GM19397 (cell line): Measurements from ENCODE around the gene NAMPT.
"Not testable (repeated sequence)": the region's sequence is repeated elsewhere in the genome, so short reads cannot be mapped to it uniquely, and the experiment has no call there.

Source experiments
- ATAC-seq: cut with Tn5 transposase; IDR thresholded peaks from one replicate; pipeline ENCODE4 v1.9.1; 2021; ENCODE audit warnings: mild to moderate bottlenecking, moderate library complexity; ENCODE audit not compliant: unreplicated experiment

NAMPT gene

GRCh38 chr7:106284714-106285050 is at the start of gene NAMPT:
Gene NAMPT, minus strand, starts transcription at chr7:106284983. Its CDS starts 99 bp downstream, at chr7:106284884.
- no peak for ATAC-seq

GRCh38 chr7:106332201-106332600 is 47.4 kb upstream of the NAMPT start:
- no peak for ATAC-seq

GRCh38 chr7:106331441-106332175 is 46.8 kb upstream of the NAMPT start:
- ATAC-seq, result no peak

GRCh38 chr7:106329971-106330733 is 45.4 kb upstream of the NAMPT start:
- ATAC-seq, result no peak

GRCh38 chr7:106329408-106329807 is 44.6 kb upstream of the NAMPT start:
- no peak for ATAC-seq

- ATAC-seq, result no peak
These were observed 43.0 kb upstream of the NAMPT start for GRCh38 chr7:106327538-106328481.

GRCh38 chr7:106326594-106327537 is 42.1 kb upstream of the NAMPT start:
- ATAC-seq, result no peak

- not testable (repeated sequence) for ATAC-seq
These were observed 39.7 kb upstream of the NAMPT start for GRCh38 chr7:106324509-106324908.

GRCh38 chr7:106320254-106320770 is 35.5 kb upstream of the NAMPT start:
- not testable (repeated sequence) for ATAC-seq

- no peak for ATAC-seq
These were observed 33.7 kb upstream of the NAMPT start for GRCh38 chr7:106318482-106318881.

GRCh38 chr7:106317971-106318370 is 33.2 kb upstream of the NAMPT start:
- no peak for ATAC-seq

GRCh38 chr7:106316947-106317346 is 32.2 kb upstream of the NAMPT start:
- no peak for ATAC-seq

GRCh38 chr7:106314875-106315274 is 30.1 kb upstream of the NAMPT start:
- no peak for ATAC-seq

GRCh38 chr7:106313966-106314365 is 29.2 kb upstream of the NAMPT start:
- no peak for ATAC-seq

- ATAC-seq, result no peak
These were observed 28.7 kb upstream of the NAMPT start for GRCh38 chr7:106313456-106313901.

GRCh38 chr7:106312906-106313305 is 28.1 kb upstream of the NAMPT start:
- ATAC-seq, result no peak

GRCh38 chr7:106312099-106312871 is 27.5 kb upstream of the NAMPT start:
- no peak for ATAC-seq

- ATAC-seq, result no peak
These were observed 24.6 kb upstream of the NAMPT start for GRCh38 chr7:106309362-106309761.

- ATAC-seq, result no peak
These were observed 21.5 kb upstream of the NAMPT start for GRCh38 chr7:106306256-106306655.
